Neural progenitor cell (in vitro differentiated cells): Measurements from ENCODE around the gene LPP. TPM values are rescaled to one million over a fixed set of nuclear protein-coding genes. Genes with fewer than 3 reads are reported as not detected.

ENCODE experiments used
- DNase-seq: peaks from one replicate; pipeline ENCODE4 v3.0.0-alpha.2; 2016; ENCODE audit warnings: low spot score
- H2AFZ ChIP-seq: fragments of 200-600 bp; sonication (generic); replicated peaks from 2 replicates; pipeline ENCODE4 v1.6.1; 2016; ENCODE audit warnings: antibody characterized with exemption
- H3F3A ChIP-seq: fragments of 200-600 bp; sonication (generic); 2 replicates; pipeline ENCODE4 v1.6.1; 2016; ENCODE audit warnings: antibody characterized with exemption, low read depth
- H3K27ac ChIP-seq: fragments of 200-600 bp; sonication (generic); 2 replicates; pipeline ENCODE4 v1.5.1; 2016; ENCODE audit warnings: mild to moderate bottlenecking
- H3K27me3 ChIP-seq: fragments of 200-600 bp; sonication (generic); 2 replicates; pipeline ENCODE4 v1.6.1; 2016; ENCODE audit warnings: mild to moderate bottlenecking, moderate library complexity
- H3K36me3 ChIP-seq: fragments of 200-600 bp; sonication (generic); 2 replicates; pipeline ENCODE4 v1.5.1; 2016
- H3K4me1 ChIP-seq: fragments of 200-600 bp; sonication (generic); 2 replicates; pipeline ENCODE4 v1.6.1; 2016; ENCODE audit warnings: mixed run types
- H3K4me2 ChIP-seq: fragments of 200-600 bp; sonication (generic); 2 replicates; pipeline ENCODE4 v1.6.1; 2016
- H3K4me3 ChIP-seq: fragments of 200-600 bp; sonication (generic); 2 replicates; pipeline ENCODE4 v1.5.1; 2016
- H3K79me2 ChIP-seq: fragments of 200-600 bp; sonication (generic); 2 replicates; pipeline ENCODE4 v1.6.1; 2016; ENCODE audit warnings: low read depth
- H3K9ac ChIP-seq: fragments of 200-600 bp; sonication (generic); 2 replicates; pipeline ENCODE4 v1.6.1; 2016
- H3K9me3 ChIP-seq: fragments of 200-600 bp; sonication (generic); 2 replicates; pipeline ENCODE4 v1.5.1; 2016; ENCODE audit warnings: low read depth
- H4K20me1 ChIP-seq: fragments of 200-600 bp; sonication (generic); 2 replicates; pipeline ENCODE4 v1.6.1; 2016; ENCODE audit warnings: low read depth
- H3K27ac Mint-ChIP-seq: 3 replicates; pipeline ENCODE4 v1.8.0; 2021; ENCODE audit warnings: mixed read lengths
- H3K27me3 Mint-ChIP-seq: 2 replicates; pipeline ENCODE4 v1.8.0; 2022; ENCODE audit warnings: low read depth, mild to moderate bottlenecking, inconsistent platforms, moderate library complexity, mixed read lengths; ENCODE audit not compliant: insufficient read depth
- H3K36me3 Mint-ChIP-seq: 3 replicates; pipeline ENCODE4 v1.8.0; 2021; ENCODE audit warnings: mixed read lengths
- H3K4me1 Mint-ChIP-seq: 3 replicates; pipeline ENCODE4 v1.8.0; 2021; ENCODE audit warnings: mixed read lengths
- H3K4me3 Mint-ChIP-seq: 3 replicates; pipeline ENCODE4 v1.8.0; 2021; ENCODE audit warnings: mild to moderate bottlenecking, moderate library complexity, mixed read lengths
- H3K9me3 Mint-ChIP-seq: 3 replicates; pipeline ENCODE4 v1.8.0; 2020; ENCODE audit warnings: mixed read lengths
- EZH2 ChIP-seq: fragments of 200-600 bp; sonication (generic); IDR thresholded peaks from 2 replicates; pipeline ENCODE4 v1.6.1; 2017; ENCODE audit warnings: antibody characterized with exemption, mild to moderate bottlenecking, moderate library complexity
- EZH2phosphoT487 ChIP-seq: fragments of 200-600 bp; sonication (generic); IDR thresholded peaks from 2 replicates; pipeline ENCODE4 v1.6.1; 2017; ENCODE audit warnings: antibody characterized with exemption
- total RNA-seq: library from RNA; depleted of rRNA; stranded (reverse); fragments of >200 nt; gene quantifications from 2 replicates; pipeline ENCODE4 v1.2.3, GENCODE V29; 2015; ENCODE audit warnings: low replicate concordance
- TF ChIP-seq, protein P1 (sequence below): fragments of 200-600 bp; sonication (generic); IDR thresholded peaks from 2 replicates; pipeline ENCODE4 v1.5.1; 2017; ENCODE audit warnings: antibody characterized with exemption, mild to moderate bottlenecking

LPP gene
- total RNA-seq, 1 donor from 2014 or later, result 18.9 TPM

DNA sequence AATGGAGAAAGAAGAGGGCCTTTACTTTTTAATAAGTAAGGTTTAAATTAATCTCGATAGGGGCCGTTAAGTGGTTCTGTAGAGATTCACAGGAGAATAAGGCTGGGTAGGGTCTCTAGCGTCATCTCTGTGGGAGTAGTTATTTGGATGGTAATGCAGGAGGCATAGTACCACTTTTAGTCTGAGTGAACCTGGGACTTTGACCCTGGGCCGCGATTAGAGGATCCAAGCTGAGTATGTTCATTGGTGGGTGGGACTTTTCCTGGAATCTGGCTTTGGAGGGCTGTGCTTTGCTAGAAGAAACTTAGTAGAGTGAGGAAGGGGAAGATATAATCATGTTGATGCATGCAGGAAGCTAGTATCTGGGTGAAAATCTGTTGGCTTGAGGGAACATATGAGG, 4.0 kb downstream of the LPP start:
- DNase-seq, result no peak
- Histone ChIP-seq H3K9ac (no peak overlapping the region), H3K9me3 (no peaks in the 10 kb centered on the region), H3F3A (peaks cover 7% of the 10 kb centered on the region), H3K27ac (no peak overlapping the region), H3K4me1 (peaks cover 12% of the 10 kb centered on the region), H4K20me1 (peaks cover 39% of the 10 kb centered on the region), H3K4me2 (no peak overlapping the region), H2AFZ (no peak overlapping the region), H3K4me3 (no peak overlapping the region), H3K36me3 (no peaks in the 10 kb centered on the region), H3K27me3 (no peaks in the 10 kb centered on the region), H3K79me2 (peaks cover 85% of the 10 kb centered on the region)
- H3K27ac Mint-ChIP-seq, result no peak overlapping the region
- no peaks in the 10 kb centered on the region for H3K27me3 Mint-ChIP-seq
- TF ChIP-seq, protein P1, sequence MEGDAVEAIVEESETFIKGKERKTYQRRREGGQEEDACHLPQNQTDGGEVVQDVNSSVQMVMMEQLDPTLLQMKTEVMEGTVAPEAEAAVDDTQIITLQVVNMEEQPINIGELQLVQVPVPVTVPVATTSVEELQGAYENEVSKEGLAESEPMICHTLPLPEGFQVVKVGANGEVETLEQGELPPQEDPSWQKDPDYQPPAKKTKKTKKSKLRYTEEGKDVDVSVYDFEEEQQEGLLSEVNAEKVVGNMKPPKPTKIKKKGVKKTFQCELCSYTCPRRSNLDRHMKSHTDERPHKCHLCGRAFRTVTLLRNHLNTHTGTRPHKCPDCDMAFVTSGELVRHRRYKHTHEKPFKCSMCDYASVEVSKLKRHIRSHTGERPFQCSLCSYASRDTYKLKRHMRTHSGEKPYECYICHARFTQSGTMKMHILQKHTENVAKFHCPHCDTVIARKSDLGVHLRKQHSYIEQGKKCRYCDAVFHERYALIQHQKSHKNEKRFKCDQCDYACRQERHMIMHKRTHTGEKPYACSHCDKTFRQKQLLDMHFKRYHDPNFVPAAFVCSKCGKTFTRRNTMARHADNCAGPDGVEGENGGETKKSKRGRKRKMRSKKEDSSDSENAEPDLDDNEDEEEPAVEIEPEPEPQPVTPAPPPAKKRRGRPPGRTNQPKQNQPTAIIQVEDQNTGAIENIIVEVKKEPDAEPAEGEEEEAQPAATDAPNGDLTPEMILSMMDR, result no peak
- TF ChIP-seq EZH2phosphoT487, result no peak
- no peak for TF ChIP-seq EZH2
- H3K36me3 Mint-ChIP-seq, result peaks cover 13% of the 10 kb centered on the region
- H3K9me3 Mint-ChIP-seq, result no peaks in the 10 kb centered on the region
- peaks cover 38% of the 10 kb centered on the region for H3K4me1 Mint-ChIP-seq
- H3K4me3 Mint-ChIP-seq, result no peak overlapping the region

DNA sequence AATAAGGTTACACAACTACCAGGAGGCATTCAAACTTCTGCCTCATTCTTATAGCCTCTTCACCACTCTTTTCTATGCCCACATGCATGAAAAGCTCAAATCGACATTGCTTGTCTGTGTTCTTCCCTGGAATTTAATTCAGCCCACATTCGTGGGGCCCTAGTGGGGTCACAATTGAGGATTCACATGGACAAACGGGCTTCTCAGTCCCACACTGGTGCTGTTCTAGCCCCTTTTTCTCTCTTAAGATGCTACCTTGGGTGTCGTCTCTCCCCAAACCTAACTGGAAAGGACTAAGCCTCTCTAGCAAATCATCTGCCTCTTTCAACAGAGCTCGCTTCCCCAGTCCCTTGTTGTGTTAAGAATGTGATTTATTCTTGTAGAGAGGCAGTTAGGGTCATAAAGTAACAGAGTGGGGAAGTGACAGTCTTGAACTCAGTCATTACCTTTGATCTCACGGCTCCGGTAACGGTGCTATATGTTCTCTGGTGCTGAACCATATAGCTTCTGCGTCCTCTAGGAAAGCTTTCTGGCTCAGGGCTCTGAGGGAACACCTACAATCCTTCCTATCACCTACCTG, 4.9 kb downstream of the LPP start:
- peaks cover 14% of the 10 kb centered on the region for H3K36me3 Mint-ChIP-seq
- Histone ChIP-seq H4K20me1 (peaks cover 44% of the 10 kb centered on the region), H3K27ac (no peak overlapping the region), H3K36me3 (no peaks in the 10 kb centered on the region), H3K4me2 (no peak overlapping the region), H3F3A (peaks cover 7% of the 10 kb centered on the region), H3K4me1 (peaks cover 10% of the 10 kb centered on the region), H3K9ac (no peak overlapping the region), H3K79me2 (peaks cover 90% of the 10 kb centered on the region), H3K27me3 (no peaks in the 10 kb centered on the region), H2AFZ (no peak overlapping the region), H3K9me3 (no peaks in the 10 kb centered on the region), H3K4me3 (no peak overlapping the region)
- H3K4me3 Mint-ChIP-seq, result no peak overlapping the region
- H3K27ac Mint-ChIP-seq, result no peak overlapping the region
- no peak for TF ChIP-seq EZH2
- TF ChIP-seq, protein P1, result no peak
- no peak for DNase-seq
- H3K9me3 Mint-ChIP-seq, result no peaks in the 10 kb centered on the region
- peaks cover 32% of the 10 kb centered on the region for H3K4me1 Mint-ChIP-seq
- no peaks in the 10 kb centered on the region for H3K27me3 Mint-ChIP-seq

DNA sequence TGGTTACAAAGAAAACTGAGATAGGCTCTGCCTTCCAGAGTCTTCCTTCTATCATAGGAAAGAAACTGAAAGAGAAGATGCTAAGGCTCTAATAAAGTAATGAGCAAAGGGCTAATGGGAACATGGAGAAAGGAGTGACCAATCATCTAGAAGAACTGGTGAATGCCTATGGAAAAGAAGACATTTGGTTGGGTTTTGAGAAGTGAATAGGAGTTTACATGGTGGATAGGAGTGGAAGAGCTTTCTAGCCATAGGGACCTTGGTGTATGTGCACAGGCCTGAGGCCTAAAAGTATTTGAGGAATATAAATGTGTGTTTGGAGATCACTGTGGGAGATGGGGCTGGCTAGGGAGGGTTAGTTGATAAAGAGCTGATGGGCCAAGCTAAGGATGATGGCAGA, 6.8 kb downstream of the LPP start:
- no peak overlapping the region for H3K27ac ChIP-seq
- H3K4me2 ChIP-seq, result no peak overlapping the region
- H3K9me3 ChIP-seq, result no peaks in the 10 kb centered on the region
- TF ChIP-seq EZH2phosphoT487 (no peak), EZH2 (no peak)
- TF ChIP-seq, protein P1, result no peak
- H3K27me3 Mint-ChIP-seq, result no peaks in the 10 kb centered on the region
- peaks cover 15% of the 10 kb centered on the region for H3K36me3 Mint-ChIP-seq
- H3F3A ChIP-seq, result no peaks in the 10 kb centered on the region
- H3K4me3 Mint-ChIP-seq, result no peak overlapping the region
- H4K20me1 ChIP-seq, result peaks cover 58% of the 10 kb centered on the region
- H2AFZ ChIP-seq, result no peak overlapping the region
- no peak overlapping the region for H3K4me3 ChIP-seq
- no peaks in the 10 kb centered on the region for H3K36me3 ChIP-seq
- peaks cover 1% of the 10 kb centered on the region for H3K4me1 ChIP-seq
- H3K27ac Mint-ChIP-seq, result no peak overlapping the region
- H3K79me2 ChIP-seq, result peaks cover 90% of the 10 kb centered on the region
- DNase-seq, result no peak
- no peak overlapping the region for H3K9ac ChIP-seq
- H3K27me3 ChIP-seq, result no peaks in the 10 kb centered on the region
- H3K4me1 Mint-ChIP-seq, result peaks cover 30% of the 10 kb centered on the region
- H3K9me3 Mint-ChIP-seq, result no peaks in the 10 kb centered on the region
